LoVo (cell line): Measurements from ENCODE around the gene MSANTD1.

Source experiments
- DNase-seq: peaks from one replicate; pipeline ENCODE4 v3.0.0-alpha.2; 2016; ENCODE audit warnings: low spot score

The MSANTD1 gene

DNA sequence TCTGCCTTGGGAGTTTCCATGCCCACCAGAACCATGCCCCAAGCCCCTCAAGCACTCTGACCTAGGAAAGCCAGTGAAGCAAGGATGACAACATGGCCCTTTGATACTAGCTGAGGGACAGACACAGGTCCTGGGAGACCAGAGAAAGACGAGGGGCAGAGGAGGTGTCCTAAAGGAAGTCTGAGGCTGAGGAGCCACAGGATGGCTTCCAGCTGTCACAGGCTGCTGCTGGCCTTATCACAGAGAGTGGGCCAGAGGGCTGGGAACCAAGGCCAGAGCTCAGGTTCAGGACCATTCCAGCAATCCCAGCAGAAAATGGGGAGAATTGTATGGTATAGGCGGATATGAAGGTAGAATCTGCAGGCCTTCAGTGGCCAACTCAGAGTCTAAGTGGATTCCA lies 31.7 kb upstream of the MSANTD1 start:
- DNase-seq = no peak

GRCh38 chr4:3217771-3218170 lies 31.2 kb upstream of the MSANTD1 start:
- no peak for DNase-seq

DNA sequence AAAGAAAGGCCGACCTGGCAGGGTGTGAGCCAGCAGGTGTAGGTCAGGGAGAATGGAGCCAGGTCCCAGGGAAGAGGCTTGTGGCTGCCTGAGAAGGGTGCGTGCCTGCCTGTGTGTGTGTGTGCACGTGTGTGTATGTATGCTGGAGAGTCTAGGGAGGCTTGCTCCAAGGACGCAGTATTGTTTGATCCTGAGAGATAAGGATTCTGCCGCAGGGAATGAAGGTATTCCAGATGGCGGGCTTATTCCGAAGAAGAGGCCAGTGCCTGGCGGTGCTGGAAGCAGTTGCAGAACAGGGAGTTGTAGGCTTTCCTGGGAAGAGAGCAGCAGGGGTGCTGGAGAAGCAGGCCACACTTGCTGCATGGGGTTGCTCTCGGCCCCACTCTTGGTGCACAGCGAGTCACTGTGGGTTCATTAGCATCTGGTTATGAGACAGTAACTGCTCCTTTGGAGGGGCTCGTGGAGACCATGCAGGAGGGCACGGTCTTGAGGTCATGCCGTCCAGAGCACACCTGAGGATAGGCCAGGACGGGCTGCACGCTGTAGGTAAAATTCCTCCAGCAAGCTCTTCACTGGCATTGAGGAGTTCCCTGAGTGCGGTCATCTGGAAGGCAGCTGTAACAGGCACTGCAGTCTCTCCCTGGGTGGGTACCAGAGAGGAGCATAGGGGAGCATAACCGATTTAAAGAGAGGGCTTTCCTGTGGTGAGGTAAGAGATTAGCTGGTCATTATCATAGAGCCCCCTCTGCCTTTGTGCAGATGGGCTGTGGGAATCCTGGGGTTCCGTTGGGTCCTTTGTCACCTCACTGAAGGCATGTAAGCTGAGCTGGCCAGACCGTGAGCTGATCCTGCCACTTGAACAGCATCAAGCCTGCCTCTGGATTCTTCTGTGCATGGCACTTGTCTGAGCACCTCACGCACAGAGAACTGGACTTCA lies 29.9 kb upstream of the MSANTD1 start:
- no peak for DNase-seq

DNA sequence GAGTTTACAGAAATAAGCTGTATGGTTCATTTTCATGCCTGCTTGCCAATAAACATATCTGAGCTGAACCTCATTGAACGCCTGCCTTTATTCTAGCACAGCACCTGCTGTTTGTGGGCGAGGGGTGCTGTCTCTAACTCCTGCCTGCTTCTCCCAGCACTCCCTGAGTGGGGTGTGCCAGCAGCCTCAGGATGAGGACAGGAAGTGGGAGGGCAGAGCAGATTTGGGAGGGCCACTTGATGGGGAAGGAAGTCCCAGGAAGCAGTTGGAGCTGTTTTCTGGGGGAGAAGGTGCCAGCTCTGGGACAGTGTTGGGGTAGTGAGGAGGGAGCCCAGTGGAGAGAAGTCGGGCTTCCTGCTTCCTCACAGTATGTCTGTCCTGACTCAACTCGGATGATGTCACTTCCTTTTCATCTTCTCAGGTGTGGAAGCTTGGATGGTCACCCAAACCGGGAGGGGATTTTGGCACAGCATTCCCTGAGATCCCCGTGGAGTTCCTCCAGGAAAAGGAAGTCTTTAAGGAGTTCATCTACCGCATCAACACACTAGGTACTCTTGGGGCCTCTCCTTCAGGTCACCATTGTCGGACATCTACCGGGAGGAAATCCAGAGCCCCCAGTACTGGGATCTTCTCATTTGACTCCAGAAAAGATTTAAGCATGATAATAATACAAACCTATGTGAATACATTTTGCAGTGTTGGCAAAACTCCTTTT lies 29.0 kb upstream of the MSANTD1 start:
- no peak for DNase-seq

GRCh38 chr4:3220476-3221183 lies 28.3 kb upstream of the MSANTD1 start:
- no peak for DNase-seq

DNA sequence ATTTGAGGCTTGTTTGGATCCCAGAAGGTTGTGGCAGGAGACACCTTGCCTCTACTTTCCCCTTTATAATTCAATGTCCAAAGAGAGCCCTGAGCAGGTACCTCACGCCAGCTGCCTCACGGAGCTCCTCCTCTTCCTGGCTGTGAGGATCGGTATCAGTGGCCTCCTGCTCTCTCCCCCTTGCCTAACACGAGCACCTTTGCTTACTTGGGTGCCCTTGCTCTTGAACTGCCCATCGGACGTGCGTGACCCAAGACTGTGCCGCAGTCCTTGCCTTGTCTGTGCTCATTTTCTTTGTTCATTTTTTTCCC lies 27.8 kb upstream of the MSANTD1 start:
- no peak for DNase-seq

DNA sequence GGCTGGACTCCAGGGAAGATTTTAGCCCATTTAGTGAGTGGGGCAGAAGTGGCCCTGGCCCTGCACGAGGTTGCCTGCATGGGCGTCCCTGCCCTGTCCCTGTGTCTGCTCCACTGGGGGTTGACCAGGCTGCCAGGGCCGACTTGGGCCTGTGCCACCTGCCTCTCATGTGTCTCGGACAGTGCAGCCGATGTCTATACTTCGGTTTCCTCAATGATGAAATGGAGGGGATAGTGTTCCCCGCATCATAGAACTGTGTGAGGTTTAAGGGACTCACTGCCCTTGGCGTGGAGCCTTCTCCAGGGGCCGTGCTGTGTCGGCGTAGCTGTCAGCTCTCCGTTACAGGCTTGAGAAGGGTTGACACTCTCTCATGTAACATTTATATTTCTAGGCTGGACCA lies 27.0 kb upstream of the MSANTD1 start:
- DNase-seq = no peak

- DNase-seq = no peak
These were observed 25.6 kb upstream of the MSANTD1 start for GRCh38 chr4:3223346-3223745.

- DNase-seq = no peak
These were observed 24.8 kb upstream of the MSANTD1 start for GRCh38 chr4:3223956-3224748.

DNA sequence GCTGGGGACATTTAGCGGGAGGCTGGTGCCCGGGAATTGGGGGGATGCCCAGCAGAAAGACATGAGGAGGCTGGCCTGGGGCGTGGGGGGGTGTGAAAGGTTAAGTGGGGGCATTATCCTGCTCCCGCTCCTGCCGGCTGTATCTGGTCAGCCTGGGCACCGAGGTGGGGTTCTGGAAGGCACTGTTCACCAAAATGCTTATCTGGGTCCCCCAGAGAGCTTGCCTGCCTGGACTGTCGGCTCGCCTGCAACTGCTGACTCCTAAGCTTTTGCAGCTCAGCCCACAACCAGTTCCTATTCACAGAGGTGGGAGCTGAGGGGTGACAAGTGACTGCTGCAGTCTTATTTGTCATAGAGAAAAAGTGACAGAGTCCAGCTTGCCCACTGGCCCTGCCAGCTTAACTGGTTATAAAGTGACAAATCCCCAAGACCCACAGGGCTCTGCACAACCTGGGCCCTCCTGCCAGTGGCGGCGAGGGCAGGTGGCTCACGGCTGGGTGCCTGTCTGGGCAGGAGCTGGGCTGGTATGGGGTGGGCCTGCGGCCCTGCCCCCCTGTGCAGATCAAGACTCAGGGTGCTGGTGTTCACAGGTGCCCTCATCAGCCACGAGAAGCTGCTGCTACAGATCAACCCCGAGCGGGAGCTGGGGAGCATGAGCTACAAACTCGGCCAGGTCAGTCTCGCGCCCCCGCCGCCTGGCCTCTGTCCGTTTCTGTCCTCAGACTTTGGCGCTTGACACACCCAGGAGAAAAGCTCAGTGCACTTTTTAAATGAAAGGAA lies 23.7 kb upstream of the MSANTD1 start:
- DNase-seq = no peak

DNA sequence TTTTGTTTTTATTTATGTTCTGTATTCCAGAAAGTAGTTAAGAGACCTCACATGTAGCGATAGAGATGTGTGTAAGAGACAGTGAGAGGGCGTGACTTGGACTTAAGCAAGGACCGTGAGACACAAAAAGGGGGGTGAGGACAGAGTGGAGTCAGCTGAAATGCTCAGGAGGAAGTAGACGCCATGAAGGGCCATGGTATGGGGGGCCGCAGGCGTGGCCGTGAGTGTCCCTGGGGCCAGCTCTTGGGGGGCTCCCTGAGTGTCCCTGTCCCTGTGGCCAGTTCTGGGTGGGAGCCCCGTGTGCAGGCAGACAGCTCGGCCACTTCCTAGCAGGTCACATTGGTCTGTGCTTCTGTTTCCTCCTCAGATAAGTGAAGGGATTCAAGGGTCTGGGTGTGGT lies 23.0 kb upstream of the MSANTD1 start:
- DNase-seq = no peak

GRCh38 chr4:3226467-3226866 lies 22.5 kb upstream of the MSANTD1 start:
- DNase-seq = no peak

- DNase-seq = no peak
These were observed 22.0 kb upstream of the MSANTD1 start for GRCh38 chr4:3226944-3227343.

DNA sequence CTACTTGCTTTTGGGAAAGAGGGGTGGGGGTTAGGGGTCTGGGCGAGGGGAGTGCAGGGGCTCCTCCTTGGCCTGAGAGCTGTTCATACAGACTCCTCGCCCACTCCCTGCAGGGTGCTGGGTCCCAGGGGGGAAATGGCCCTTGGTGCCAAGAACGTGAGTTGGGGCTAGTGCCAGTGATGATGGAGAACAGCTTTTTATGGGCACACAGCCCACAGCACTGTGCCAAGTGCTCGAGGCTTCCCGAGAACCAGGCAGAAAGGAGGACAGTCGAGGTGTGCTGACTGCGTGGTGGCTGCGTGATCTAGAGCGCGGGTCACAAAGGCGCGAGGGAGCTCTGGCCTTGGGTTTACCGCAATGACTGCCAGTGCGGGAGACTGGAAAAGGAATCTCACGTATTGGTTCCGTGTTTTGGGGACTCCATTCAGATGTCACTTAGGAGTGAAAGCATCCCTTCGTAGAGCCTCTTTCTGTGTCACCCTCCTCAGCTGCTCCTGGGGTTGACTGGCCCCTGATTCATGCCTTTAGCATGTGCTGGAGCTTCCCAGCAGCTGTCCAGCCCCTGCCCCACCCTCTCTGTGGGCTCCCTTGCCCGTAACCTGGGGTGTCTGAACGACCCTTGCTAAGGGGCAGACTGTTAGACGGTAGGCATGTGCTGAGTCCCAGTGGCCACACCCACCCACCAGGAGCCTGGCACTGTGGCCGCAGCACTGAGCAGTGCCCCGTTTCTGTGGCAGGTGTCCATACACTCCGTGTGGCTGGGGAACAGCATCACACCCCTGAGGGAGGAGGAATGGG lies 20.9 kb upstream of the MSANTD1 start:
- DNase-seq = no peak

- no peak for DNase-seq
These were observed 20.1 kb upstream of the MSANTD1 start for GRCh38 chr4:3228881-3229280.

- DNase-seq = no peak
These were observed 19.6 kb upstream of the MSANTD1 start for GRCh38 chr4:3229328-3229727.

- no peak for DNase-seq
These were observed 19.0 kb upstream of the MSANTD1 start for GRCh38 chr4:3229964-3230363.

GRCh38 chr4:3231471-3231870 lies 17.5 kb upstream of the MSANTD1 start:
- DNase-seq = no peak

DNA sequence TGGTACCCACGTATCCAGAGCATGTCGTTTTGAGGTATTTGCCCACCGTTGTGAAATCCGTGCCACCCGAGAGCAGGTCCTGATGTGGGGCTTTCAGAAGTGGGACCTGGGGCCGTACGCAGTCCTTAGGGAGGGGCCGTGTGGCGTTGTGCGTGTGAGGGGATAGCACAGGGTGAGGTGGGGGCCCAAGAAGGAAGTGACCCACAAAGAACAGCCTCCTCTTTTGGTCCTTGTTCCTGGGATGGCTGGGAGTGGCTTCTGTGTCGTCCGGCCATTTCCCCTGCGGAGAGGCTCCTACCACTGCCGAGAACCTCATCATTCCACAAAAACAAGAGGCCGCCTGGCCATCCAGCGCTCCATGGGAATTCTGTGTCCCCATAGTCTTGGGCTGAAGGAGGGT lies 17.0 kb upstream of the MSANTD1 start:
- DNase-seq = no peak

DNA sequence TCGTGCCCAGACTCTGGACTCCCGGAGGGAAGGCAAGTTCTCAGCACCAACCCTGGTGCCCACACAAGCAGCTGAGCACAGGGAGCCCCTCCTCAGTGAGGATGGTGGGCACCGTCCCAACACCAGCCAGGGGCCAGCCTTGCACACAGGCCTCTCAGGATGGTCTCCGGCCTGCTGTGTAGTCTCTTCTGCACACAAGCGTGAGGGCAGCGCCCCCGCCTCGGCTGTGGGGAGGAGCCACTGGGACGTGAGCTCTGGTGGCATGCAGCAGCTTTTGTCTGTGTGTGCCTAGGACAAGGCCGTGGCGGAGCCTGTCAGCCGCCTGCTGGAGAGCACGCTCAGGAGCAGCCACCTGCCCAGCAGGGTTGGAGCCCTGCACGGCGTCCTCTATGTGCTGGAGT lies 16.1 kb upstream of the MSANTD1 start:
- no peak for DNase-seq
